ENCODE results near the gene UST.
"Not testable (repeated sequence)": the region's sequence is repeated elsewhere in the genome, so short reads cannot be mapped to it uniquely, and the experiment has no call there.

Gene UST

GRCh38 chr6:149078211-149078782 is 331.5 kb downstream of the UST start:
- DNase-seq = no peak

- DNase-seq = no peak
Observed at GRCh38 chr6:149079456-149079855, 332.6 kb downstream of the UST start.

- no peak for DNase-seq
Observed at GRCh38 chr6:149079911-149080491, 333.2 kb downstream of the UST start.

- DNase-seq = no peak
Observed at GRCh38 chr6:149080511-149080910, 333.7 kb downstream of the UST start.

- DNase-seq = no peak
Observed at GRCh38 chr6:149081281-149081680, 334.5 kb downstream of the UST start.

- DNase-seq = peak; percentile 7
Observed at GRCh38 chr6:149082320-149082719, 335.5 kb downstream of the UST start.

- no peak for DNase-seq
Observed at GRCh38 chr6:149084026-149084425, 337.2 kb downstream of the UST start.

- DNase-seq = no peak
Observed at GRCh38 chr6:149084808-149085556, 338.2 kb downstream of the UST start.

GRCh38 chr6:149085557-149085938 is 338.7 kb downstream of the UST start:
- DNase-seq = no peak

- no peak for DNase-seq
Observed at GRCh38 chr6:149086363-149086762, 339.5 kb downstream of the UST start.

- no peak for DNase-seq
Observed at GRCh38 chr6:149087898-149088297, 341.1 kb downstream of the UST start.

- no peak for DNase-seq
Observed at GRCh38 chr6:149088361-149088760, 341.5 kb downstream of the UST start.

GRCh38 chr6:149089510-149089909 is 342.7 kb downstream of the UST start:
- no peak for DNase-seq

GRCh38 chr6:149090937-149091336 is 344.1 kb downstream of the UST start:
- DNase-seq = no peak

- DNase-seq = no peak
Observed at GRCh38 chr6:149093643-149094042, 346.8 kb downstream of the UST start.

- DNase-seq = no peak
Observed at GRCh38 chr6:149094156-149094555, 347.3 kb downstream of the UST start.

- DNase-seq = no peak
Observed at GRCh38 chr6:149094934-149095351, 348.1 kb downstream of the UST start.

GRCh38 chr6:149095842-149096241 is 349.0 kb downstream of the UST start:
- no peak for DNase-seq

- DNase-seq = no peak
Observed at GRCh38 chr6:149097794-149098193, 351.0 kb downstream of the UST start.

GRCh38 chr6:149098700-149099276 is 352.0 kb downstream of the UST start:
- no peak for DNase-seq

GRCh38 chr6:149102324-149102723 is 355.5 kb downstream of the UST start:
- DNase-seq = no peak

GRCh38 chr6:149103950-149104349 is 357.1 kb downstream of the UST start:
- DNase-seq = not testable (repeated sequence)

- DNase-seq = no peak
Observed at GRCh38 chr6:149107520-149107919, 360.7 kb downstream of the UST start.

Measured in NCI-H446 treated with DMSO at 0.1 percent for 48 hours (cell line).